ENCODE measurements around the gene PCDH19. TPM values are rescaled to one million over a fixed set of nuclear protein-coding genes. Genes with fewer than 3 reads are reported as not detected.

PCDH19 gene
- total and polyA plus RNA-seq, 2 donors (not counting 1 experiment from before 2014, with no cell fraction given) = under 0.01 to 0.05 TPM

DNA sequence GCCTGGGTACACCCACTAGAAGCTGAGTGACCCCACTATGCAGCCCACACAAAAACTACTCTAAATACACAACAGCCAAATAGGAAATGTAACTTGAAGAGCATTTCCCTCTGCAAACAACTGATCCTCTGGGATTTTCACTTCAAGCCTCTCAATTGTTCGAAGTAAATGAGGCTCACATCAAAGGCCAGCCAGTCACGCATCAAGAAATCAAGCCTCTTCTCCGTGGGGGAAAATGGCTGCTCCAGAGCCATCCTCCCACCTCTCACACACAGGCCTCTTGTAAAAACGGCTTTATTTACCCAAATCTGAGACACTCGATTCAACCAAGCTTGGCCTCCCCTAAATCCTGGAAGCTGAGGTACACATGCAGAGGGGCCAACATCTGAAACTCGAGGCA is 14.3 kb downstream of the PCDH19 start:
- Histone ChIP-seq H3K27me3 (ENCODE audit: control insufficient read depth, insufficient read depth, low read length) (no peaks in the 10 kb centered on the region), H3K27ac (ENCODE audit: insufficient read depth, low read length) (no peak overlapping the region), H3K4me1 (ENCODE audit: control insufficient read depth, extremely low read depth, insufficient read depth, low read length) (no peaks in the 10 kb centered on the region), H4K20me1 (ENCODE audit: control insufficient read depth, extremely low read depth, insufficient read depth, low read length) (no peaks in the 10 kb centered on the region), H3K79me2 (ENCODE audit: control insufficient read depth, insufficient read depth, low read length) (no peaks in the 10 kb centered on the region), H2AFZ (ENCODE audit: low read length) (no peak overlapping the region), H3K9me3 (ENCODE audit: control insufficient read depth, insufficient read depth, low read depth, low read length) (no peaks in the 10 kb centered on the region), H3K36me3 (ENCODE audit: control insufficient read depth, insufficient read depth, low read length) (no peaks in the 10 kb centered on the region), H3K9ac (ENCODE audit: insufficient read depth, low read length) (no peak overlapping the region), H3K4me3 (replicated peaks in 1 of 4; ENCODE audit: control extremely low read depth in 1 of 4, insufficient read depth in 1 of 4, low read depth in 3 of 4, low read length in 4 of 4) (no peak overlapping the region), H3K4me2 (ENCODE audit: extremely low read depth, insufficient read depth, low read length) (no peak overlapping the region)
- TF ChIP-seq EZH2 (IDR thresholded peaks at IDR 0.05; ENCODE audit: low read length, missing control alignments) = no peak
- TF ChIP-seq, protein P1, sequence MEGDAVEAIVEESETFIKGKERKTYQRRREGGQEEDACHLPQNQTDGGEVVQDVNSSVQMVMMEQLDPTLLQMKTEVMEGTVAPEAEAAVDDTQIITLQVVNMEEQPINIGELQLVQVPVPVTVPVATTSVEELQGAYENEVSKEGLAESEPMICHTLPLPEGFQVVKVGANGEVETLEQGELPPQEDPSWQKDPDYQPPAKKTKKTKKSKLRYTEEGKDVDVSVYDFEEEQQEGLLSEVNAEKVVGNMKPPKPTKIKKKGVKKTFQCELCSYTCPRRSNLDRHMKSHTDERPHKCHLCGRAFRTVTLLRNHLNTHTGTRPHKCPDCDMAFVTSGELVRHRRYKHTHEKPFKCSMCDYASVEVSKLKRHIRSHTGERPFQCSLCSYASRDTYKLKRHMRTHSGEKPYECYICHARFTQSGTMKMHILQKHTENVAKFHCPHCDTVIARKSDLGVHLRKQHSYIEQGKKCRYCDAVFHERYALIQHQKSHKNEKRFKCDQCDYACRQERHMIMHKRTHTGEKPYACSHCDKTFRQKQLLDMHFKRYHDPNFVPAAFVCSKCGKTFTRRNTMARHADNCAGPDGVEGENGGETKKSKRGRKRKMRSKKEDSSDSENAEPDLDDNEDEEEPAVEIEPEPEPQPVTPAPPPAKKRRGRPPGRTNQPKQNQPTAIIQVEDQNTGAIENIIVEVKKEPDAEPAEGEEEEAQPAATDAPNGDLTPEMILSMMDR (conservative IDR thresholded peaks at IDR 0.05 in 1 of 2, IDR thresholded peaks at IDR 0.05 in 1 of 2; ENCODE audit: low read depth in 1 of 2, low read length in 2 of 2) = no peak
- DNase-seq (ENCODE audit: low read depth in 2 of 2) = no peak

DNA sequence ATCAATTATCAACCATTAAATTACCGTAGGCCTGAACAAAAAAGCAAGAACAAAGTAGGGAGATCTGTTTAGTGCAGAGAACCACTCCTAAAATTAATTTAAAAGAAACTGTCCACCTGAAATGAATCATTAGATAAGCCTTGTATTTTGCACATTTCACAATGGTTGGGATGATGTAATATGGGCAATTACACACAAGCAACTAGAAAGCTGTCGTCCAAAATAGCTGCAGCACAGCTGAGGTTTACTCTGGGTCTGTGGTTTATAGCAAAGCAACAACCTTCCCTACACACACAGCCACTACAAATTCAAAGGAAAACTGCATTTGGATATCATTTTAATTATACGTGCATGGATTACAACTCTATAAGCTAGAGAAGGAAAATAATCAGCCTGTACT is 28.5 kb downstream of the PCDH19 start:
- no peaks in the 10 kb centered on the region for H4K20me1 ChIP-seq (ENCODE audit: control insufficient read depth, extremely low read depth, insufficient read depth, low read length)
- TF ChIP-seq, protein P1 (conservative IDR thresholded peaks at IDR 0.05 in 1 of 2, IDR thresholded peaks at IDR 0.05 in 1 of 2; ENCODE audit: low read depth in 1 of 2, low read length in 2 of 2) = no peak
- no peak for TF ChIP-seq EZH2 (IDR thresholded peaks at IDR 0.05; ENCODE audit: low read length, missing control alignments)
- H3K36me3 ChIP-seq (ENCODE audit: control insufficient read depth, insufficient read depth, low read length) = no peaks in the 10 kb centered on the region
- no peak overlapping the region for H3K9ac ChIP-seq (ENCODE audit: insufficient read depth, low read length)
- no peaks in the 10 kb centered on the region for H3K9me3 ChIP-seq (ENCODE audit: control insufficient read depth, insufficient read depth, low read depth, low read length)
- no peak overlapping the region for H2AFZ ChIP-seq (ENCODE audit: low read length)
- no peaks in the 10 kb centered on the region for H3K79me2 ChIP-seq (ENCODE audit: control insufficient read depth, insufficient read depth, low read length)
- H3K4me1 ChIP-seq (ENCODE audit: control insufficient read depth, extremely low read depth, insufficient read depth, low read length) = no peaks in the 10 kb centered on the region
- no peak overlapping the region for H3K27ac ChIP-seq (ENCODE audit: insufficient read depth, low read length)
- H3K4me3 ChIP-seq (replicated peaks in 1 of 4; ENCODE audit: control extremely low read depth in 1 of 4, insufficient read depth in 1 of 4, low read depth in 3 of 4, low read length in 4 of 4) = no peak overlapping the region
- no peaks in the 10 kb centered on the region for H3K27me3 ChIP-seq (ENCODE audit: control insufficient read depth, insufficient read depth, low read length)
- H3K4me2 ChIP-seq (ENCODE audit: extremely low read depth, insufficient read depth, low read length) = no peak overlapping the region
- no peak for DNase-seq (ENCODE audit: low read depth in 2 of 2)

DNA sequence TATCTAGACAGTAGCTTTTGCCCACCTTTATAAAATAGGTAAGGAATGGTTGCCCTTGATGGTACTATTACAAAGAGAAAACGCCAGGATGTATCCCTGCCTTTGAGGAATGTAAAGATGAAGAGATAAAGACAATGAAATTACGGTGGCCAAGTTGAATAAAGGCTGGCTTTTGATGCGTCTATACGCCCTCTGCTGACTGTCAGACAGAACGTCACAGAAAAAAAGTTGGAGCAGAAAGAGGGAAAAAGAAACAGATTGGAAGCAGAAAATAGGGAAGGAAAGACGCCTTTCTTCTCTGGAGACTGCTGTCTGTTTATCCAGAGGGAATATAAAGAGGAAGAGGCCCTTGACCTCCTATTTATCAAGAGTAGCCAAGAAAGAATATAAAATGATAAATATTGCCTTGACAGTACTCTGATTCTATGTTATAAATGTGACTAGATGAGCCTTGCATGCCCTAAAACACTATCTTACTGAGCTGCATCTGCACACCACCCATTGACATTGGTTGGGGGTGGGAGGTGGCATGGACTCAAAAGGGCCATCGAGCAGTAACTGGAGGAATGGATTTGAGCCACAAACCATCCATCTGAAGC is 30.6 kb downstream of the PCDH19 start:
- Histone ChIP-seq H3K4me2 (ENCODE audit: extremely low read depth, insufficient read depth, low read length) (no peak overlapping the region), H3K27me3 (ENCODE audit: control insufficient read depth, insufficient read depth, low read length) (no peaks in the 10 kb centered on the region), H3K4me1 (ENCODE audit: control insufficient read depth, extremely low read depth, insufficient read depth, low read length) (no peaks in the 10 kb centered on the region), H3K36me3 (ENCODE audit: control insufficient read depth, insufficient read depth, low read length) (no peaks in the 10 kb centered on the region), H3K79me2 (ENCODE audit: control insufficient read depth, insufficient read depth, low read length) (no peaks in the 10 kb centered on the region), H3K4me3 (replicated peaks in 1 of 4; ENCODE audit: control extremely low read depth in 1 of 4, insufficient read depth in 1 of 4, low read depth in 3 of 4, low read length in 4 of 4) (no peak overlapping the region), H3K9me3 (ENCODE audit: control insufficient read depth, insufficient read depth, low read depth, low read length) (no peaks in the 10 kb centered on the region), H3K27ac (ENCODE audit: insufficient read depth, low read length) (no peak overlapping the region), H4K20me1 (ENCODE audit: control insufficient read depth, extremely low read depth, insufficient read depth, low read length) (no peaks in the 10 kb centered on the region), H2AFZ (ENCODE audit: low read length) (no peak overlapping the region), H3K9ac (ENCODE audit: insufficient read depth, low read length) (no peak overlapping the region)
- TF ChIP-seq, protein P1 (conservative IDR thresholded peaks at IDR 0.05 in 1 of 2, IDR thresholded peaks at IDR 0.05 in 1 of 2; ENCODE audit: low read depth in 1 of 2, low read length in 2 of 2) = peak; percentile 40 to 49
- TF ChIP-seq EZH2 (IDR thresholded peaks at IDR 0.05; ENCODE audit: low read length, missing control alignments) = no peak
- peak; percentile 1 to 25 for DNase-seq (ENCODE audit: low read depth in 2 of 2)
